Measurements from ENCODE around the gene RCSD1.

Gene RCSD1

GRCh38 chr1:167645140-167645541 is 15.1 kb downstream of the RCSD1 start:
- no peak for DNase-seq

DNA sequence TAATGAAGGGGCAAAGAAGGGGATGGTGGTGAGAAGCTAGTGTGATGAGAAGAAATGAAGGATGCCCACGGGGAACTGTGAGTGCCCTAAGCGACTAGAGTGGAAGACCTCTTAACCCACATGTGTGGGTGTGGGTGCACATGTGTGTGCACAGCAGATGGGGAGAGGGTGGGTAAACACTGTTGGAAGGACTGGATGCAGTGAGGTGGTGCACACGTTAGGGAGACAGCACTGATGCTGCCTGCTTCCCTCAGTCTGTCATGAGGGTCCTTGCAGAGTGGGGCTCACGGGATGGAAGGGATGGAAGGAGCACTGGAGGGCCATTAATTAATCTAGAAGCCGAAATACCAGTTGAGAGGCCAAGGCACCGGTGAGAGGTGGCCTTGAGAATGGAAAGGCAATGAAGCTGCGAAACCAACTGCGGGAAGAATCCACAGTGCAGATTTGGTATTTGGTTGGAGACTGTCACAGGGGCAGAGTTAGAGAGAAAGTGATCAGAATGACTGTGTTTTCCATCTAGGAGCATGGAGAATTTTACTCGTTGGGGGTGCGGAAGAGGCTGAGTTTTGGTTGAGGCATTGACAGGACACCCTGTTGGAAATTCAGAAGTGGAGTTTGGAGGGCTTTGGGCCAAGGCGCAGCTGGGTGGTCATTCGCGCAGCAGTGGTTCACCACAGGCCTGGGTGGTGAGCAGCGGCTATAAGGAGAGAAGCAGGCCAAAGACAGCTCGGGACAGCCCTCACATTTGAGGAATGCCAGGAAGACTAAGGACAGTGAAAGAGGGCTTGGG is 15.8 kb downstream of the RCSD1 start:
- DNase-seq, result no peak

GRCh38 chr1:167648252-167648849 is 18.3 kb downstream of the RCSD1 start:
- no peak for DNase-seq

DNA sequence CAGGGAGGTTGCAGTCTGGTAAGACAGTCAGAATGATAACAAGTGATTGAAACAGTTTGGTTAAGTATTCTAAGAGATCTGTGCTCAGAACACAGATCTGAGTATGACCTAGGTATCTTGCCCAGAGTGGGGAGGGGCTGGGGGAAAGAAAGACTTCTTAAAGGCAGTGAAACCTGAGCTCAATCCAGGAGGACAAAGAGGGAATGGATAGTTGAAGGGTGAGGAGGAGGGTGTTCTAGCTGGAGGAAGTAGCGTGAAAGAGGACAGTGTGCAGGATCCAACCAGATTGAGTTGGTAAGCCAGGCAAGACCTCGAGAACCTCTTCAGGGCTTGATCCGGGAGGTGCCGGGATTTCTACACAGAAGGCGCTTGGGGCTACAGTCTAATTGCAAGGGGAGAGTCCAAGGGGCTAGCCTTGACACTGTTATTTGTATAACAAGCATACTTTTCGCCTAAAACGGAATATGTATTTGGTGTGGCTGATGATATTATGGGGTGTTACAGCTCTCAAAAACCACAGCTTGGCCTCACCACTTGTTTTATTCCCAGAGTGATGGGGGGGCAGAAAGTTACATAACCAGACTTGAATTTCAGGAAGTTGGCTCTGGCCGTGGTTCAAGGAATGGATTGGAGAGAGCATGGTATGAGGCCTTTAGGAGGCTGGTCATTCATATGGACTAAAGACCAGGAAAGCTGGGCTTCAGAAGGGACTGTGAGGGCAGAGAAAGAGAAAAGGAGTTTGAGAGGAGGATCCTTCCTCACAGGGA is 19.1 kb downstream of the RCSD1 start:
- DNase-seq, result no peak

DNA sequence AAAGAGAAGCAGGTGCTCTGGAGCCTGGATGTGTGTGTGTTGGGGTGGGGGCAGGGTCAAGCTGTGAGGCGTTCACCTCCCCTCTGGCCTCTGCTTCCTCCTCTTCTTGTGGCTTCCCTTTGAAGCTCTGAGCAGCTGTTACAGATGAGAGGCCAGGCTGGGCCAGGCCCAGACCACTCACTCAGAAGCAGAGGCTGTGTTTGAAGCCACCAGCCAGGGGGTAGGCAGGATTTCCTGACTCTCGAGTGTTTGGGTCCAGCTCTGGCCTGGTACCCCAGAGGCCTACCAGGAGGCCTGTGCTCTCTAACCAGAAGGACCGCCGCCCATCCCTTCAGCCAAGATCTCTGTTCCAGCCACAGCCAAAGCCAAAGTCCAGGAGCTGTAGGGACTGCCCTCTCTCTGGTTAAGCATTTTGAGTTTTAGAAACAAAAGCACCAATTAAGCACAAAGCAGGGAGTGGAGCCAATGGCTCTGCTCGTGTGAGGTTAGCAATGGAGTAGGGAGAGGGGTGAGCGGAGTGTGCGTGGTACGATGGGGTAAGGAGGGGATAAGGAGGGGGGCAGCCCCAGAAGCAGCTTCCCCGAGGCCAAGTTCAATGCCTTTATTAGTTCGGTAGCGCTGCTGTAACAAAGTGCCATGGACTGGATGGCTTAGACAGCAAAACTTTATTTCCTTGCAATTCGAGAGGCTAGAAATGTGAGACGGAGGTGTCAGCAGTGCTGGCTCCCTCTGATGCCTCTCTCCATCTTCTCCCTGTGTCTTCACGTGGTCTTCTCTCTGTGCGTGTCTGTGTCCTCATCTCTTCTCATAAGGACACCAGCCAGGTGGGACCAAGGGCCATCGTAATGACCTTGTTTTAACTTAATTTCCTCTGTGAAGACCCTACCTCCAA is 20.5 kb downstream of the RCSD1 start:
- DNase-seq, result no peak

GRCh38 chr1:167651161-167651693 is 21.2 kb downstream of the RCSD1 start:
- no peak for DNase-seq

DNA sequence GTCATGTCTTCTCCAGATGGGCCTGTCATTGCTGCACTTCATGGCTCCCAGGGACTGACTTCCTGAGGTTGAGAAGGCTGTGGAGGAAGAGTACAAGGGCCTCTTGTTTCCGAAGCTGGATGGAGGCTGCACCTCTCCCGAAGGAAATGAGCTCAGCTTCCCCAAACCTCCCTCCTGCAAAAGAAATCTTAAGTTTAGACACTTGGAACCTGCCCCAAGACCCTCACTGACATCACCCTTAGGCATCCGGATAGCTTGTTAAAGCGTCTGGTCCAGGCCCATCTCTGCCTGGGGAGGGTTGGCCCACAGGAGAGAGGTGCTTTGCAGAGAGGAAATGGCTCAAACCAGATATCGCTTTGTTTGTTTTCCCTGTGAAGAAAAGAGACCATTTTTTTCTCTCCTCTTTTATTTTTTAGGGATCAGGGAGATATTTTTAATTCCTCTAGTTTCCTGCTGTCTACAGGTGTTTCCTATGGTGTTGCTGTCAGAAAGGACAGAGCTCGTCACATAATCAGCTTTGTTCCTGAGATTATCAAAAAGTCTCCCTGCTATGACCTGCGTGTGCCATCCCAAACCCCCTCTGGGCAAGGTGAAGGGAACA is 25.0 kb downstream of the RCSD1 start:
- DNase-seq, result no peak

DNA sequence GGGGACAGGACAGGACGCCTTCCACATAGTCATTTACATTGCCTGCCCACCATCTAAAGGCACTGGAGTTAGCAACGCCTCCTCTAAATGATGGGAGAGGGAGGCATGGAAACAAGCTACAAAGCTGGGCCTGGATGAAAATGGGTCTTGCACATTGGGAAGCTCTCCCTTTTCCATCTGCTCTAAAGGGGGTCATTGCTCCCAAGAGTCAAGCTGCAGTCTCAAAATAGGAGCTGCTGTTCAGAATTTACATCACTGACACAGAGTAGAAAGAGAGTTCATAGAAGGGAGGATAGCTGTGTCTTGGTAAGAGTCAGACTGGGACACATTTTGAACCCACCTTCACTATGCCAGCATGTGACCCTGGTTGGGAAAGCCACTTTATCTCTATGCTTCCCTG is 26.6 kb downstream of the RCSD1 start:
- no peak for DNase-seq

GRCh38 chr1:167658574-167659328 is 28.7 kb downstream of the RCSD1 start:
- no peak for DNase-seq

DNA sequence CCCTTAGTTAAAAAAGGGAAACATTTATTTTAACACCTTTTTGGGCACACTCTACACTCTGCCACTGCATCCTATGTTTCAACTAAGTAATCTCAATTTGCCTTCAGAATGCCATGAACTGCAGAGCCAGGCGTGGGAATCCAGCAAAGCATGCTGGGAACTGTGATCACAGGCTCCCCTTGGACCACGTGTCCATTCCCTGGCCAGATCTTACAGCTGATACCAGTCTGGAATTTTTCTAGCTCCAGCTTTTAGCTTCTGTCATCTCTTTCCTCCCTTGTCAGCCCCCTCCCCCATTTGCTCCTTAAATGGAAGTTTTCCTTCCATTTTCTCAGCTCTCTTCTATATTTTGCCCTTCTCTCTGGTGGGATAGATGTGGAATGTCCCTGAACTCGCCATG is 29.4 kb downstream of the RCSD1 start:
- DNase-seq, result no peak

DNA sequence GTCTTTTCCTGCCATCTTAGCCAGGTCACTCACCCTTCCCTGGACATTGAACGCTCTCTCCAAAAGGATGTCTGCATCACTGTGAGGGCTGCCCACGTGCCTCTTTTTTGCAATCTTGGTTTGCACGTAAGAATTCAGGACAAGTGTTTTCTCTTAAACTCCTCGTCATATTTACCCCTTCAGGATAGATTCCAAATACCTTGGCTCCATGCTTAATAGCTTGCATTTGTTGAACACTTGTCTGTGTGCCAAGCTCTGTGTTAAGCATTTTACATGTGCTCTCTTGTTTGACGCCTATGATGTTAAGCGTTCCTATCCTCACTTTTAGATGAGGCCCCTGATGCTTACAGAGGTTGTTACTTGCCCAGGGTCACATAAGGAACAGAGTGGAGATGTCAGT is 29.8 kb downstream of the RCSD1 start:
- DNase-seq, result no peak

DNA sequence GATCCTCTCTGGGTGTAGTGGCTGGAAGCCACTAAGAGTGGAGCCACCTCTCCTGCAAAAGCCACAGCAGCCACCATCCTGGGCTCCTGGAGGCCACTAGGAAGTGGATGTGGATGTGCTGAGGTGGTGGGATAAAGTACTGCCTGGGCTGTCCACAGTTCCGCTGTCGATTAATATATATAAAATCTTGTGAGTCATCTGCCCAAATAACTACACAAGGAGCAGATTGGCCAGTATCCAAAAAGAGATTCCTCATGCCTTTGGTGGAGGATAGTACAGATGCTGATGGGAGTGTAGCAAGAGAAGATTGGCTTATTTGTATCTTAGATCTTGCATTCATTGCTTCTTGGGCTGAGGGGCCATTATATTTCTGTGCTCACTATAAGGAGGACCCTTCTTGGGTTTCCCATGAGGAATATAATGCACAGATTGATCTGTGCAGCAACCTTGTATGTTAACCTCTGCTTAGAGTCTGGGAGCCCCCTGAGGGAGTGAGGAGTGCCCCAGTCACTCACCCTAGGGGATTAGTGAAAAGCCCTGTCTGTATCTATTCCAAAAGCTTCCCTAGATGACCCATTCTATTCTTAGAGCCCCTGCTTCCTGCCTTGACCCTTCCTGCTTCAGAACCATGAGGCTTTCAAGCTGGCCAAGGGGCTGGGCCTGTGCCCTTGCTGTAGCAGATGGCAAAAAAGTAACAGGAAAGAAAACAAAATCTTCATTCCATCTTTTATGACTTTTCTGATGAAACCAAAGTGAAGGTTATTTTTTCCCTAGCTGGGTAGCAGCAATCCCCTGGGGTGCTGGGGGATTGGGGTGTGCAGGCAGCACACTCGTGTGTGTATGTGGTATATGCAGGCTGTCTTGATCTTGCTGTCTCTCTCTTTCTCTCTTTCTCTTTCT is 31.7 kb downstream of the RCSD1 start:
- no peak for DNase-seq

GRCh38 chr1:167663002-167663772 is 33.2 kb downstream of the RCSD1 start:
- no peak for DNase-seq

- no peak for DNase-seq
These were observed 35.4 kb downstream of the RCSD1 start for GRCh38 chr1:167665469-167665868.

DNA sequence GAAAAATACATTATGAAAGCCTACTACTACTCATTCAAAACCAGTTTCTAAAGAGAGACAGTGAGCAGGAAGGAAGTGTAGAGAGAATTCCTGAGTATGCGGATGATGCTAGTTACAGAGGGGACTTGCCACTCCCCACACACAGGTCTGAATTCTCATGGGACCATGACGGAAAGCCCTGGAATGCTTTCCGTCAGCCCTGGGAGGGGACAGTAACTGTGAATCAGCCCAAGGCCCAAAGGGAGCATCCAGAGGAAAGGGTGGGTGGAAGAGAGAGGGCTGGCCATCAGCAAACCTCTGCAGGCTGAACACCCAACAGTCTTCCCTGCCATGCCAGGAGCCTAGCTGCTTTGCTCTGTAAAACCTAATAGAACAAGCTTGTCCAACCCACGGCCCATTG is 36.4 kb downstream of the RCSD1 start:
- no peak for DNase-seq

DNA sequence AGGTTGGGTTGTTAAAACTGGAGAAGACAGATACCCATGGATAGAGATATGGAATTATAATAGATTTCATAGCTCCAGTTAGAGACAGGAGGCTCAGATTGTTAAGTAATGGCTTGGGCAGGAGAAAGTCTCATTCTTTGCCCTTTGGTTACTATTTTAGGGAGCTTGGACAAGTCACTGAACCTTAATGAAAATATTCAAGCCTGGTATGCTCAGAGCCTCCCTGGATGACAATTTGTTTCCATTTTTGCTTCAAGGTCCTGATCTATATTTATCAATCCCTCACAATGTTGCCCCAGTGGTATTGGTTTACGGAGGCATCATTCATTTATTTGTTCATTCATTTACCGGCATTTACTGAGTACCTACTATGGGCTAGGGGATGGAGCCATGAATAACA is 37.5 kb downstream of the RCSD1 start:
- no peak for DNase-seq

- DNase-seq, result no peak
These were observed 38.1 kb downstream of the RCSD1 start for GRCh38 chr1:167668108-167668507.

DNA sequence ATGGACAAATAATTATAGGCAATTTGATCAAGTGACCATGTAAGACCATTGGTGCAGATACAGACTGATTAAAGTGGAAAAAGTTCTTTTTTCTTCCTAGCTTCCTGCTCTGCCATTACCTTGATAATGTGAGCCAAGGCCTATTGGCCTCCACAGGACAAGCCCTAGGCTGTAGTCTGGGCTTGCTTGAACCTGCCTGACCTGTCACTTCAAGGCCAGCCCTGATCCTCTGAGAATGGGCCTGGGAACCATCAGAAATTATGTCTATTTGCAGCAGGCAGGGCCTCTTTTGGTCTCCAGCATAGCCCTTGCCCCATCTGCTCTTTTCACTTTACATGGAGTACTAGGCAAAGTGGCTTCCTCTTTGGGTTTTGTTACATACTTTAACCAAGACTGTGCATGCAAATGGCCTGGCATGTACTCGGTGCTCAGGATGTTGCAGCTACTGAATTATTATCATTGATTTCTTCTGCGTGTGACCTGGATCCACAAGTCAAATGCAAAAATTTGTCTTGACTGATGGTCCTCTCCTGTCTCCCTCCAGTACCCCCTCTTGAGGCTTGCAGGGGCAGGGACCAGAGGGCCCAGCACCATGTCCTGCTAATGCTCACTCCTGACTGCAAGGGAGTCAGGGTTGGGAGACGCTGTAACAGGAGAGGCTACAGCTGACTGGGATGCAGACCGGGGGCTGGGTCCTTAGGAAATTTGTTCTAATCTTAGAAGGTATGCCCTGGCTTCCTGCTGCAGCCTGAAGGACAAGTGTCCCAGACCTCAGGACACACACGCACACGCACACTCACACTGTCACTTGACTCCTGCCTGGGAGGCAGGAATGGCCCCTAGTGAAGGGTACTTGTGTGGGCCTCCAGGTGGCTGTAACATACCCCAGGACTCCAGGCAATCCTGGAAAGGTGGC is 39.4 kb downstream of the RCSD1 start:
- DNase-seq, result no peak

Data from CD4-positive, alpha-beta T cell treated with Interleukin-12 subunit alpha and Interleukin-12 subunit beta, for 1 hour (primary cell).